Sigmoid colon (tissue), 7 donors: ENCODE results near the gene NID1. TPM values are rescaled to one million over a fixed set of nuclear protein-coding genes. Genes with fewer than 3 reads are reported as not detected.

ENCODE experiments used
- DNase-seq: peaks from one replicate; pipeline ENCODE4 v3.0.0-alpha.2; 2019
- H3K27ac ChIP-seq, 4 donors: fragments of 200-600 bp; sonication (generic); one replicate each; pipeline ENCODE4 v1.5.1; 2016 to 2019; ENCODE audit warnings: mild to moderate bottlenecking in 1 of 4
- H3K27me3 ChIP-seq, 3 donors: fragments of 200-600 bp; sonication (generic); one replicate each; pipeline ENCODE4 v1.5.1; 2019; ENCODE audit warnings: mild to moderate bottlenecking in 1 of 3
- H3K36me3 ChIP-seq, 4 donors: fragments of 200-600 bp; sonication (generic); one replicate each; pipeline ENCODE4 v1.5.1; 2016 to 2019
- H3K4me1 ChIP-seq, 4 donors: fragments of 200-600 bp; sonication (generic); one replicate each; pipeline ENCODE4 v1.5.1; 2017 to 2019
- H3K4me3 ChIP-seq, 4 donors: fragments of 200-600 bp; sonication (generic); one replicate each; pipeline ENCODE4 v1.5.1; 2017 to 2019; ENCODE audit warnings: mild to moderate bottlenecking in 2 of 4, moderate library complexity in 1 of 4
- H3K9me3 ChIP-seq, 4 donors: fragments of 200-600 bp in 3 of 4; sonication (generic) in 3 of 4; one replicate each; pipeline versions ENCODE4 v1.5.1 to v1.6.1; 2013 to 2019
- EP300 ChIP-seq, 4 donors: sonication (generic); formaldehyde crosslinking; IDR thresholded peaks; one replicate each; pipeline ENCODE4 v1.6.1; 2017; ENCODE audit warnings: antibody characterized with exemption in 4 of 4
- POLR2A ChIP-seq, 2 donors: fragments of 450-650 bp; IDR thresholded peaks; one replicate each; pipeline ENCODE4 v1.6.1; 2016; ENCODE audit warnings: antibody characterized with exemption in 2 of 2, mild to moderate bottlenecking in 2 of 2, moderate library complexity in 2 of 2
- POLR2AphosphoS5 ChIP-seq, 4 donors: sonication (generic); formaldehyde crosslinking; IDR thresholded peaks; one replicate each; pipeline ENCODE4 v1.6.1; 2017; ENCODE audit warnings: antibody characterized with exemption in 4 of 4
- WGBS, 2 donors: extraction: QIAGEN DNeasy Blood & Tissue Kit; methylation state at CpG; one replicate each; pipeline ENCODE4 v1.1.7; 2013; 5-methylcytosine and 5-hydroxymethylcytosine counted together
- intact Hi-C: fragments of 100-400 bp; cut with DNase I; formaldehyde crosslinking; loops from one replicate; pipeline ENCODE4 v1.15.1; 2023
- polyA plus RNA-seq, 3 donors: library from polyadenylated mRNA; stranded (reverse); fragments of 200-250 nt; gene quantifications; one replicate each; pipeline ENCODE4 v1.2.3, GENCODE V29; 2013
- total RNA-seq, 4 donors: library from RNA; depleted of rRNA; stranded (reverse); fragments of >200 nt; gene quantifications; one replicate each; pipeline ENCODE4 v1.1.0, GENCODE V29; 2016
- TF ChIP-seq, protein P1 (sequence below), 4 experiments: fragments of 450-650 bp in 3 of 4; fragments of 200-600 bp in 1 of 4; IDR thresholded peaks; one replicate each; pipeline ENCODE4 v1.5.1; 2016 to 2019; ENCODE audit warnings: antibody characterized with exemption in 4 of 4, mild to moderate bottlenecking in 3 of 4, moderate library complexity in 2 of 4
- donor health status: healthy with polysubstance abuse.
- donor health status: Bipolar disorder and iron deficiency.
- donor health status: healthy.

NID1 gene
- total RNA-seq (100 to 1,000 TPM; 136 to 242 (median 145) TPM), polyA plus RNA-seq (10 to 100 TPM in 1 of 3 donors, 1 to 10 TPM in 2; 3.9 to 29.9 (median 6.6) TPM)

DNA sequence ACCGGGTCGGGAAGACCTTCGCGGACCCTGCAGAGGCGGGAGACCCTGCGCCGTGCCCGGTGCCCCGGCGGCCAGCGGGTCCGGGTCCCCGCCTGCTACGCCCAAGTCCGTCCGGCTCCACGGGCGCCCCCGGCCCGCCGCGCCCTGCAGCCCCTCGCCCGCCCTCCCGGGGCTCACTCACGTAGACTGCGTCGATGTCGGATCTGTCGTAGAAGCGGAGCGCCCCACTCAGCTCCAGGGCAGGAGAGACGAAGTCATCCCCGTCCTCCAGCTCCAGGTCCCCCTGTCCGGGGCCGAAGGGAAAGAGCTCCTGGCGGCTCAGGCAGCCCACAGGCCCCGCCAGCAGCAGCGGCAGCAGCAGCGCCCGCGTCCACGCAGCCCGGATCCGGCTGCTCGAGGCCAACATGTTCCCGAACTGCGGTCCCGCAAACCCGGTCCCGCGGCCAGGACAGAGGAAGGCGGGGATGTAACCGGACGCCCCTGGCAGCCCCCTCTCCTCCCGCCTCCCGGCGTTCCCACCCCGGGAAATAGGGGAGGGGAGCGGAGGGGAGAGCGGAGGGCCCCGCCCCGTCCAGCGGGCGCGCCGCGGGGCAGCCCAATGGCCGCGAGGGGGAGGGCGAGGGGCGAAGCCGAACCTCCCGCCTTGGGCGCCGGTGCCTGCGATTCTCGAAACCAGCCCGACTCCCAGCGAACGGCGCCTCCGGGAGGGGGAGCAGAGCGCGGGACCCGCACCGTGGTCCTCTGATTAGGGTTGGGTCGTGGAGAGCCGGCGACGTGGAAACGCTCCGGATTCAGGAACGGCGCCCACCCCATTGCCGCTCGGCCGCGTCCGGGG lies at the start of gene NID1:
TSS of gene NID1 (minus strand) at position 417 of the 835 bp plus-strand sequence. CDS start at position 406, 11 bp downstream.
- Histone ChIP-seq H3K4me3 (peak within 1 kb of the TSS; percentile 82 to 94 (median 90)), H3K27ac (peak within 1 kb of the TSS; percentile 97 to 100 (median 100)), H3K27me3 (no peaks in the 10 kb centered on the region), H3K36me3 (peaks cover 0 to 22% (median 3%) of the 10 kb centered on the region in 4 donors), H3K4me1 (peaks cover 0 to 65% (median 58%) of the 10 kb centered on the region in 4 donors), H3K9me3 (no peaks in the 10 kb centered on the region)
- TF ChIP-seq POLR2A (IDR thresholded peaks at IDR 0.05) (peak; percentile 85 to 86), EP300 (IDR thresholded peaks at IDR 0.05) (peak in 3 of 4 donors; percentile 40 to 85 (median 61)), POLR2AphosphoS5 (IDR thresholded peaks at IDR 0.05) (peak; percentile 98 to 99 (median 98))
- TF ChIP-seq, protein P1, sequence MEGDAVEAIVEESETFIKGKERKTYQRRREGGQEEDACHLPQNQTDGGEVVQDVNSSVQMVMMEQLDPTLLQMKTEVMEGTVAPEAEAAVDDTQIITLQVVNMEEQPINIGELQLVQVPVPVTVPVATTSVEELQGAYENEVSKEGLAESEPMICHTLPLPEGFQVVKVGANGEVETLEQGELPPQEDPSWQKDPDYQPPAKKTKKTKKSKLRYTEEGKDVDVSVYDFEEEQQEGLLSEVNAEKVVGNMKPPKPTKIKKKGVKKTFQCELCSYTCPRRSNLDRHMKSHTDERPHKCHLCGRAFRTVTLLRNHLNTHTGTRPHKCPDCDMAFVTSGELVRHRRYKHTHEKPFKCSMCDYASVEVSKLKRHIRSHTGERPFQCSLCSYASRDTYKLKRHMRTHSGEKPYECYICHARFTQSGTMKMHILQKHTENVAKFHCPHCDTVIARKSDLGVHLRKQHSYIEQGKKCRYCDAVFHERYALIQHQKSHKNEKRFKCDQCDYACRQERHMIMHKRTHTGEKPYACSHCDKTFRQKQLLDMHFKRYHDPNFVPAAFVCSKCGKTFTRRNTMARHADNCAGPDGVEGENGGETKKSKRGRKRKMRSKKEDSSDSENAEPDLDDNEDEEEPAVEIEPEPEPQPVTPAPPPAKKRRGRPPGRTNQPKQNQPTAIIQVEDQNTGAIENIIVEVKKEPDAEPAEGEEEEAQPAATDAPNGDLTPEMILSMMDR (IDR thresholded peaks at IDR 0.05): peak in 2 of 4 experiments; percentile 31 to 38
- peak; percentile 98 for DNase-seq
- intact Hi-C loops: loop anchor here (5.0 to 10.0 kb wide), 4 partner anchors 43 to 1340 kb away; partner anchors contain the start of genes B3GALNT2 and LYST
- 2% methylated on average over 100 of the region's 100 CpGs for WGBS, 2 donors

DNA sequence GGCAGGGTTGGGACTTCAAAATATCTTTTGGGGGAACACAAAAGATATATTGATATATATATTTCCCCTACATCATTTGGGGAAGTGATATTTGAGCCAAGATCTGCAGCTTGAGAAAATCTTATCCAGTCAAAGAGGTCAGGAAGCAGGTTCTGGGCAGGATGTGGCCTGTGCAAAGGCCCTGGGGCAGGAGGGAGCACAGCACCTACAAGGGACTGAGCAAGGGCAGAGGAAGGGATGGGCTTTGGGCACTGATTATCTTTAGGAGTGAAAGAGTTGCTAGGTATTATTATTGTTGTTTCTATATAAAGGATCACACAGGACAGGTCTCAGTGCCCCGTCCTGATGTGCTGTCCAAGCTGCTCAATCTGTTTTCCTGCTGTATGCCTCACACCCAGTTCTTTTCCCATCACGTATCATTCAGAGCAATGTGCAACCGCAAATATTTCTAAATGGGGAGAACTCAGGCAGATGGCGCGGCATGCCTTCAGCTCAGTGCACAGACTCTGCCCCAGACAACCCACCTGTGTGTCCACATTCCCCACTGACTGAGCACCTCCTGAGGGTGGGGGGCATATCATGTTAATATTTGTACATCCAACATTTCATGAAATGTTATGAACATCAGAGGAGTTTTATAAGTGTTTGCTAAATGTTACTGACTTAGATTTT lies 49.3 kb upstream of the NID1 start:
- WGBS, 2 donors: 85 to 87% methylated on average over 5 of the region's 5 CpGs

DNA sequence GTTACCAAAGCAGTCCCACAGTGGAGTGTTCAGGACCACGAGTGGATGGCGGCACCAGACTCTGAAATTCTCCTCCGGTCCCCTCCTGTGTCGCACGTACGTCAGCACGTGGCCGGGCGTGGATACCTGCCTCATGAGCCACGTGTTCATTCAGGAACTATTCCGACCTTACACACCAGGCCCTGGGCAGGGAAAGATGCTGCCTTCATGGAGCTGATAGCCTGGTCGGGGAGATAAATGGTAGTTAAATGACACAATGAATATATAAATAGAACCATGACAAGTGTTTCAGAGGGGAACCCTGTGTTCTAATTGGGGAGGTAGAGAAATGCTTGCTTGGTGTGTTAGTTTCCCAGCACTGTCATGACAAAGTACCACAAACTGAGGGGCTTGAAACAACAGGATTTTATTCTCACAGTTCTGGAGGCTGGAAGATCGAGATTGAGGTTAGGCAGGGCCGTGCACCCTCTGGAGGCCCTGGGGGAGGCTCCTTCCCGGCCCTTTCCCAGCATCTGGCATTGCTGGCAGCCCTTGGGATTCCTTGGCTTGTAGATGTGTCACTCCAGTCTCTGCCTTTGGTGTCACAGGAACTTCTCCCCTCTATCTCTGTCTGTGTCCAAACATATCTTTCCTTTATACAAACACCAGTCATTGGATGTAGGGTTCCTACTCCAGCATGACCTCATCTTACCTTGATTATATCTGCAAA lies 48.6 kb upstream of the NID1 start:
- Histone ChIP-seq H3K36me3 (no peaks in the 10 kb centered on the region), H3K27me3 (no peaks in the 10 kb centered on the region), H3K4me1 (peaks cover 0 to 3% (median 0%) of the 10 kb centered on the region in 4 donors), H3K9me3 (no peaks in the 10 kb centered on the region), H3K27ac (no peak overlapping the region), H3K4me3 (no peak overlapping the region)
- 81 to 82% methylated on average over 15 of the region's 15 CpGs for WGBS, 2 donors
- no peak for DNase-seq
- TF ChIP-seq EP300 (IDR thresholded peaks at IDR 0.05) (no peak), POLR2AphosphoS5 (IDR thresholded peaks at IDR 0.05) (no peak), POLR2A (IDR thresholded peaks at IDR 0.05) (no peak)
- TF ChIP-seq, protein P1 (IDR thresholded peaks at IDR 0.05): no peak
- intact Hi-C loops: no loop called here

More for the DNA sequence above, 49.3 kb upstream of the NID1 start:
- Histone ChIP-seq H3K27me3 (no peaks in the 10 kb centered on the region), H3K9me3 (no peaks in the 10 kb centered on the region), H3K36me3 (no peaks in the 10 kb centered on the region), H3K27ac (no peak overlapping the region), H3K4me1 (peaks cover 0 to 1% (median 0%) of the 10 kb centered on the region in 4 donors), H3K4me3 (no peak overlapping the region)
- intact Hi-C loops: no loop called here
- DNase-seq: no peak
- TF ChIP-seq POLR2AphosphoS5 (IDR thresholded peaks at IDR 0.05) (no peak), EP300 (IDR thresholded peaks at IDR 0.05) (no peak), POLR2A (IDR thresholded peaks at IDR 0.05) (no peak)
- TF ChIP-seq, protein P1 (IDR thresholded peaks at IDR 0.05): no peak

GRCh38 chr1:236112332-236112627 lies 47.4 kb upstream of the NID1 start:
- Histone ChIP-seq H3K27me3 (no peaks in the 10 kb centered on the region), H3K27ac (no peak overlapping the region), H3K36me3 (no peaks in the 10 kb centered on the region), H3K4me1 (peaks cover 0 to 3% (median 0%) of the 10 kb centered on the region in 4 donors), H3K9me3 (no peaks in the 10 kb centered on the region), H3K4me3 (no peak overlapping the region)
- TF ChIP-seq POLR2A (IDR thresholded peaks at IDR 0.05) (no peak), POLR2AphosphoS5 (IDR thresholded peaks at IDR 0.05) (no peak), EP300 (IDR thresholded peaks at IDR 0.05) (no peak)
- TF ChIP-seq, protein P1 (IDR thresholded peaks at IDR 0.05): no peak
- intact Hi-C loops: no loop called here
- no peak for DNase-seq
- WGBS, 2 donors: 92 to 94% methylated on average over 6 of the region's 6 CpGs
